ENCODE data around the gene S100PBP.

S100PBP gene

GRCh38 chr1:32871364-32872191 is 54.1 kb downstream of the S100PBP start:
- DNase-seq, result no peak

GRCh38 chr1:32872192-32872460 is 54.7 kb downstream of the S100PBP start:
- no peak for DNase-seq

GRCh38 chr1:32873484-32873883 is 56.0 kb downstream of the S100PBP start:
- no peak for DNase-seq

GRCh38 chr1:32874860-32875752 is 57.7 kb downstream of the S100PBP start:
- DNase-seq, result no peak

GRCh38 chr1:32876341-32877210 is 59.1 kb downstream of the S100PBP start:
- DNase-seq, result no peak

GRCh38 chr1:32877211-32878110 is 60.0 kb downstream of the S100PBP start:
- DNase-seq, result no peak

GRCh38 chr1:32878183-32878582 is 60.7 kb downstream of the S100PBP start:
- no peak for DNase-seq

- no peak for DNase-seq
Measured at GRCh38 chr1:32878637-32879041, 61.2 kb downstream of the S100PBP start.

- DNase-seq, result no peak
Measured at GRCh38 chr1:32881291-32881690, 63.8 kb downstream of the S100PBP start.

- DNase-seq, result no peak
Measured at GRCh38 chr1:32881871-32882850, 64.7 kb downstream of the S100PBP start.

GRCh38 chr1:32883338-32884031 is 66.0 kb downstream of the S100PBP start:
- DNase-seq, result no peak

GRCh38 chr1:32884032-32884372 is 66.5 kb downstream of the S100PBP start:
- no peak for DNase-seq

GRCh38 chr1:32884726-32885125 is 67.3 kb downstream of the S100PBP start:
- DNase-seq, result no peak

GRCh38 chr1:32885676-32886003 is 68.2 kb downstream of the S100PBP start:
- no peak for DNase-seq

- no peak for DNase-seq
Measured at GRCh38 chr1:32886004-32886827, 68.8 kb downstream of the S100PBP start, which contains the start of gene HPCA. Gene HPCA (plus strand): TSS chr1:32886491. CDS start chr1:32888899, 2,408 bp downstream.

- no peak for DNase-seq
Measured at GRCh38 chr1:32886828-32887414, 69.5 kb downstream of the S100PBP start.

GRCh38 chr1:32887623-32888022 is 70.2 kb downstream of the S100PBP start:
- DNase-seq, result no peak

GRCh38 chr1:32888134-32888533 is 70.7 kb downstream of the S100PBP start:
- no peak for DNase-seq
